Measurements from ENCODE around the gene EEF2KMT. TPM values are rescaled to one million over a fixed set of nuclear protein-coding genes. Genes with fewer than 3 reads are reported as not detected.

EEF2KMT gene
- total and polyA plus RNA-seq, 2 of the 8 experiments (the other 6 are each of a cell fraction or from before 2014, with no cell fraction given): 35.8 to 37.0 TPM

GRCh38 chr16:5035909-5036227 is 61.7 kb downstream of the EEF2KMT start:
- Histone ChIP-seq H3K4me2 (ENCODE audit: insufficient read depth in 1 of 2, low read depth in 2 of 2, low read length in 2 of 2) (no peak overlapping the region; a peak in 1 of 4 replicates), H3K9ac (replicated peaks in 1 of 4; ENCODE audit: extremely low read depth in 1 of 4, low read depth in 3 of 4, low read length in 3 of 4) (no peak overlapping the region; a peak in 2 of 7 replicates)
- 76% methylated on average over 1 of the region's 1 CpG; no CpG with 5 or more reads in 1 of the 2 experiments for WGBS, 2 experiments (ENCODE audit: extremely low coverage in 1 of 2, insufficient coverage in 1 of 2, insufficient read length in 1 of 2, insufficient replicate concordance in 2 of 2, low coverage in 1 of 2, low lambda C conversion rate in 2 of 2, missing lambda C conversion rate in 1 of 2)

More at GRCh38 chr16:5035909-5036227, 61.7 kb downstream of the EEF2KMT start:
- FAIRE-seq (no peak), DNase-seq (ENCODE audit: low read depth in 1 of 2, low spot score in 2 of 2) (no peak)
- H3K4me3 ChIP-seq (ENCODE audit: extremely low read depth in 1 of 4, insufficient read depth in 2 of 4, low read depth in 3 of 4, low read length in 4 of 4): no peak overlapping the region
- H3K14ac ChIP-seq (ENCODE audit: insufficient read length): no peak overlapping the region
- H4K8ac ChIP-seq (ENCODE audit: extremely low read depth, insufficient read depth, low read length): no peak overlapping the region
- H3K4me1 ChIP-seq (replicated peaks in 1 of 4; ENCODE audit: control insufficient read depth in 3 of 4, insufficient read depth in 4 of 4, low read length in 3 of 4): peaks cover 2 to 11% (median 8%) of the 10 kb centered on the region in 4 experiments
- H2AFZ ChIP-seq (ENCODE audit: low read length): no peak overlapping the region
- H3K18ac ChIP-seq (ENCODE audit: extremely low read depth, low read length): no peak overlapping the region
- H2AK5ac ChIP-seq (ENCODE audit: low read depth, low read length): no peak overlapping the region
- no peak overlapping the region for H3K56ac ChIP-seq (replicated peaks; ENCODE audit: insufficient read length, low read depth, low read length)
- H3K36me3 ChIP-seq (ENCODE audit: control insufficient read depth in 2 of 4, insufficient read depth in 4 of 4, low read length in 3 of 4): no peaks in the 10 kb centered on the region
- H2BK15ac ChIP-seq (ENCODE audit: low read length): peak overlapping the region; percentile 65; the same call in 1 of the 2 replicates
- no peak overlapping the region for H3K4ac ChIP-seq (replicated peaks; ENCODE audit: insufficient read length, low read depth, low read length)
- TF ChIP-seq SP4 (IDR thresholded peaks at IDR 0.05; ENCODE audit: low read length) (no peak), CHD2 (IDR thresholded peaks at IDR 0.05; ENCODE audit: low read length) (no peak), ATF3 (IDR thresholded peaks at IDR 0.05; ENCODE audit: insufficient read depth, low read depth, low read length) (no peak), POU5F1 (IDR thresholded peaks at IDR 0.05; ENCODE audit: low read depth, low read length) (no peak), MAFK (IDR thresholded peaks at IDR 0.05; ENCODE audit: low read depth, low read length) (no peak), RBBP5 (IDR thresholded peaks at IDR 0.05; ENCODE audit: borderline replicate concordance, low read depth, low read length) (no peak), SAP30 (IDR thresholded peaks at IDR 0.05; ENCODE audit: insufficient read depth, insufficient replicate concordance, low read length) (no peak), GABPA (IDR thresholded peaks at IDR 0.05; ENCODE audit: borderline replicate concordance, insufficient read depth, low read length) (no peak), EZH2 (IDR thresholded peaks at IDR 0.05; ENCODE audit: low read depth, low read length, severe bottlenecking) (no peak), RAD21 (IDR thresholded peaks at IDR 0.05 in 1 of 2, conservative IDR thresholded peaks at IDR 0.05 in 1 of 2; ENCODE audit: low read depth in 2 of 2, low read length in 2 of 2) (no peak), SIX5 (IDR thresholded peaks at IDR 0.05; ENCODE audit: low read depth, low read length) (no peak), NRF1 (IDR thresholded peaks at IDR 0.05; ENCODE audit: low read depth, low read length) (no peak), SIN3A (conservative IDR thresholded peaks at IDR 0.05 in 1 of 2, IDR thresholded peaks at IDR 0.05 in 1 of 2; ENCODE audit: low read depth in 1 of 2, low read length in 2 of 2) (no peak)
- H4K91ac ChIP-seq (replicated peaks; ENCODE audit: insufficient read length, low read length): no peak overlapping the region
- CTCF ChIA-PET (ENCODE audit: partially characterized antibody): interaction anchor here (0.7 to 5.8 kb wide), 7 partner anchors 10 to 50 kb away, joined by 3 to 27 read pairs (median 4); partner anchors contain the start of gene C16orf89
- no peaks in the 10 kb centered on the region for H3K79me2 ChIP-seq (ENCODE audit: control insufficient read depth in 1 of 2, insufficient read depth in 2 of 2, low read length in 2 of 2)
- peaks cover 12% of the 10 kb centered on the region for H3K23me2 ChIP-seq (ENCODE audit: low read depth, low read length)
- H2BK5ac ChIP-seq (ENCODE audit: low read depth, low read length): no peak overlapping the region; the same call in 1 of the 2 replicates
- no peak overlapping the region for H3K23ac ChIP-seq (ENCODE audit: insufficient read length)
- POLR2A ChIA-PET (ENCODE audit: partially characterized antibody): interaction anchor here (2.0 kb wide), 1 partner anchor 11 kb away, joined by 5 read pairs; no protein-coding TSS in a partner anchor
- peaks cover 0 to 6% (median 5%) of the 10 kb centered on the region in 4 experiments; a peak in 3 of 7 replicates for H3K27me3 ChIP-seq (replicated peaks in 1 of 4; ENCODE audit: control insufficient read depth in 3 of 4, extremely low read depth in 1 of 4, insufficient read depth in 3 of 4, low read length in 3 of 4)
- no peak overlapping the region for H4K5ac ChIP-seq (ENCODE audit: insufficient read length, low read depth, low read length)
- H2BK120ac ChIP-seq (replicated peaks; ENCODE audit: low read depth, low read length): no peak overlapping the region
- H3K9me3 ChIP-seq (ENCODE audit: insufficient read depth in 2 of 2, low read depth in 1 of 2, low read length in 1 of 2): no peaks in the 10 kb centered on the region
- no peak overlapping the region for H2BK20ac ChIP-seq (ENCODE audit: low read length)
- peak overlapping the region; percentile 69; the same call in 1 of the 2 replicates for H2BK12ac ChIP-seq (ENCODE audit: low read depth, low read length)
- no peaks in the 10 kb centered on the region for H3K79me1 ChIP-seq (ENCODE audit: low read depth, low read length)
- H4K20me1 ChIP-seq (replicated peaks in 1 of 2; ENCODE audit: control insufficient read depth in 1 of 2, insufficient read depth in 2 of 2, low read length in 2 of 2): no peaks in the 10 kb centered on the region
- H3K27ac ChIP-seq (ENCODE audit: low read depth, low read length): no peak overlapping the region

All from H1 (cell line).